HG03060 (cell line): Measurements from ENCODE around the gene LEP.
"Not testable (repeated sequence)": the region's sequence is repeated elsewhere in the genome, so short reads cannot be mapped to it uniquely, and the experiment has no call there.

Experiments
- ATAC-seq: cut with Tn5 transposase; IDR thresholded peaks from one replicate; pipeline ENCODE4 v1.9.1; 2021; ENCODE audit warnings: low read depth, moderate number of reproducible peaks; ENCODE audit not compliant: unreplicated experiment

Gene LEP

DNA sequence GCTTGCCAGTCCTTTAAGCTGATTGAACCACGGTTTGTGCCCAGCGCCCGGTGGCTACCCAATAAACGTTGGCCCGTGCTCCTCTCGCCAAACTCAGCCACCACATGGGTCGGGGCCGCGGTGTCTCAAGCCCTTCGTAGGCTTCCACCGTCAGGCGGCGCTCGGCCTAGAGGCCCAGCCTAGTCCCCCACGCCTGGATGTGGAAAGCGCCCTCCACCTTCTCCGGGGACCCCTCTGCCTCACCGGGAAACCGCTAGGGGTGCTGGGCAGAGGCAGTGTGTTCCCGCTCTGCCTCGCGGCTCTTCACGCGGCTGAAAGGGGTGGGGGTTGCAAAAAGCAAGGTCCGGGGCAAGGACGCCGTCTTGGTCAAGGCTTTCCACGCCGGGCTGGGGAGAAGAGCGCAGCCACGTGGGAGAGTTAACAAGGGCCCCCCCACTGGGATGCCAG is 29.8 kb downstream of the LEP start:
- ATAC-seq, result no peak

DNA sequence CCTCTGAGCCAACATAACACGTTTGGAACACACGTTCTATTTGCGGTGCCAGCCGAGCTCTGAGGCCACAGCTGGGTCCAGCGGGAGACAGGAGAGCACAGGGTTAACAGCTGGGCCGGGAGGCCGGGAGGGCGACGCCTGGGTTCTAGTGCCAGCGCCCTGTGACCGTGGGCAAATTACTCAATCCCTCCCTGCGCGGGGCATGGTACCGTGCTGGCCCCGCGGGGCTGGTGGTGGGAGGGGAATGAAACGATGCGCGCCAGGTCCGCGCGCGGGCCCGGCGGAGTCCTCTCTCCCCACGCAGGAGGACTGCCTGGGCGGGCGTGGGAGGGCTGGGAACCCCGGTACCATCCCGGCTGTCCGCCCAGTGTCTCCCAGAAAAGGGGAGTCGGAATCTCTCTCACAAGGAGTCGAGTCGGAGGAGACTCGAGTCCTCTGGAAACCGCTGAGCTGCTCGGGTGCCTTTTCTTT is 30.4 kb downstream of the LEP start:
- no peak for ATAC-seq

DNA sequence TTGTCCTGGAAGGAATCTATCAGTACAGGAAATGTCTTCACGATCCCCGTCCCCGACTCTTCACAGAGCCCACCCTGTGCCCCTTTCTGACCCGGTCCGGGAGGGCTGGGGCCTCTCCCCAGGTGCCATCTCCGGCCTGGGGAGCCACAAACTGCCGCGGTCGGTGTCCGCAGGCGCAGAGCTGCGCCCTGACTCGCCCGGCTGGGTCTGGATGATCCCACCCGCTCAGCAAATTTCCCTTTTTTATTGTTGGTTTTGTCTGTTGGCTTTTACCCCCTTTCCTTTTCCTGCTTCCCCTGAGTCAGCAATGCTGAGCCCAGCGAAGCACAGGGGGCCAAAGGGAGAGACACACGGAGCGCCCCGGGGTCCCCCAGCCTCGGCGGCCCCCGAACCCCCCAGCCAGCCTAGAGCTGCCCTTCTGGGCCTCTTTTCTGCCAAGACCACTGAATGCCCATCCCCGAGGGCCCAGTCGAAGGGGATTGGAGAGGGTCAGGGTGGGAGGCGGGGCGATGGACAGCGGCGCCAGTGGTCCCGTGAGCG is 30.9 kb downstream of the LEP start:
- no peak for ATAC-seq

DNA sequence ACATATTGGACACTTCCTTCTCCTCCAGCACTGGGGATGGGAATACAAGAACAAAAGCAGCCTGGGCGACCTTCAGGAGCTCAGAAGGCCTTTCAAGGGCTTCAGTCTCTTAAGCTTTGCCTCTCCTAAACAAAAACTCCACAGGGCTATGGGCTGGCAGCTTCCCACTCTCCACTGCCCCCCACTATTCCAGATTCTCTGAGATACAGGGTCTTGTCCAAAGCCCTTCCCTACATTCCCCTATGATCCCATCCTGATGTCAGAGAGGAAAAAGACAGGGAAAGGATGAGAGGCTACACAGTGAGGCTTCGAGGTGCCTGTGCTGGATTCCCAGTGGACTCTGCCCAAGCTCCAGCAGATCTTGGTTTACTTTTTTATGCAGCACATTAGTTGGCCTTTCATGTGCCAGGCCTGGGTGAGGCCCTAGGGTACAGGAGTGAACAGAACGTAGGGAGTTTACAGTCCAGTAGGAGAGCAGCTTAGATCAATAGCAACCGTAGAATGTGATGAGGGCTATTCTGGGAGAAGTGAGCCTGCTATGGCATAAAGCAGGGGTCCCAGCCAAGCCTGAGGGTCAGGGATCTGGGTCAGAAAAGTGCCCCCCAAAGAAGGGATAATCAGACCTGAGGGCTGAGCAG is 33.3 kb downstream of the LEP start:
- no peak for ATAC-seq

DNA sequence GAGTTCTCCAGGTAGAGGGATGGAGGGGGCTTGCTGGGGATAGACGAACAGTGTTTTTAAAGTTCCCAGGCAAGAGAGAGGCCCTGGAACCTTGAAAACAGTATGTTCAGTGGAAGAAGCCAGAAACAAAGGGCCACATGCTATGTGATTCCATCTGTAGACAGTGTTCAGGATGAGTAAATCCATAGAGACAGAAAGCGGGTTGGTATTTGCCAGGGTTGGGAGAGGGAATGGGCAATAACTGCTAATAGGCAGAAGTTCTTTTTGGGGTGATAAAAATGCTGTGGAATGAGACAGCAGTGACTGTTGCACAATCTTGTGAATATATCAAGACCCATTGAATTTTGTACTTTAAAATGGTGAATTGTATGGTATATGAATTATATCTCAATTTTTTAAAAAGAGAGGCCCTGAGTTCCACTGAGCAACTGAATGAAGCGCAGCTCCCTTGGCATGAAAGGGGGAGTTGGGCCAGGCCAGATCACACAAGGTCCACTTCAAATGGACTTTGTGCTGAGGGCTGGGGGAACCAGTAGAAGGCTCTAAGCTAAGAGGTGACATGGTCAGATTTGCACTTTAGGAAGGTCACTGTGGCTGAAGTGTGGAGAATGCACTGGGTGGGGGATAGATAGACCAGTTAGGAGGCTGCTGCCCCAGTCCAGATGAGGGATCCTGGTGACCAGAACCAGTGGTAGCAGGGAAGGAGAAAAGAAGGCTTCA is 34.0 kb downstream of the LEP start:
- no peak for ATAC-seq

DNA sequence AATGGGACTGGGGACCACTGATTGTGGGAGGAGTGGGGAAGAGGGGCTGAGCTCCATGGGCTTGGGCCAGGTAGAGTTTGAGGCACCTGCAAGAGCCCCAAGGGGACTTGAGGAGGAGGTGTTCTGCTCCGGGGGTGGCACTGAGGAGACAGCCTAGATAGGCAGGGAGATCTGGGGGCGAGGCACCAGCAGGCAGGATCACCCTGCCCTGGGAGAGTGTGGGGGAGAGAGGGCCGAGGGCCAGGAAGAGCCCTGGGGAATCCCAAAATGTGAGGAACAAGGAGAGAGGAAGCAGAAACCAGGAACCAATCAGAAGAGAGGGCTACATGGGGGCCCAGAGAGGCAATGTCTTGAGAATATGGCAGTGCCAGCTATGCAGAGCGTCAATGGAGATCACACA is 34.6 kb downstream of the LEP start:
- no peak for ATAC-seq

DNA sequence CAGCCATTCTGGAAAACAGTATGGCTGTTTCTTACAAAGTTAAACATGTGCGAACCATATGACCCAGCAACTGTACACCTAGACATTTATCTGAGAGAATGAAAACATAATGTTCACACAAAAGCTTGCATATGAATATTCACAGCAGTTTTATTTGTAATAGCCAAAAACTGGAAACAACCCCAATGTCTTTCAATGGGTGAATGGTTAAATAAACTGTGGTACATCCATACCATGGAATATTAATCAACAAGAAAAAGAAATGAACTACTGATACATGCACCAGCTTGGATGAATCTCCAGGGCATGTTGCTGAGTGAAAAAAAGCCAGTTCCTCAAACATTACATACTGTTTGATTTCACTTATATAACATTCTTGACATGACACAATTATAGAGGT is 37.3 kb downstream of the LEP start:
- ATAC-seq, result no peak

DNA sequence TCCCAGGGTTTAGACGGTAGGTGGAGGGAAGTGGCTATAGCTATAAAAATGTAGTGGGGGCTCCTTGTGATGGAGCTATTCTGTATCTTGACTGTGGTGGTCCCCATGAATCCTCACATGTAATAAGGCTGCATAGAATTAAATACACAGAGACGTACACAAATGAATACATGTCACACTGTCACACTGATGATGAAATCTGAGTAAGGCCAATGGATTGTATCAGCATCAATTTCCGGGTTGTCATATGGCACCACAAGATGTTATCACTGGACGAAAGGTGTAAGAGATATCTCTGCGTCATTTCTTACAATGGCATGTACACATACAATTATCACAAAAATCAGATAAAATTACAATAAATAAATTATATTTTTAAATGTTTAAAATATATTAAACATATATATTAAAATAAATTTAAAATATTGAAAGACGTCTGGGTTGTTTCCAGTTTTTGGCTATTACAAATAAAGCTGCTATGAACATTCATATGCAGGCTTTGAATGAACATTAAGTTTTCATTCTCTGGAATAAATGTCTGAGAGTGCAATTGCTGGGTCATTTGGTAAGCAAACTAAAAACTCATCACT is 38.1 kb downstream of the LEP start:
- no peak for ATAC-seq

DNA sequence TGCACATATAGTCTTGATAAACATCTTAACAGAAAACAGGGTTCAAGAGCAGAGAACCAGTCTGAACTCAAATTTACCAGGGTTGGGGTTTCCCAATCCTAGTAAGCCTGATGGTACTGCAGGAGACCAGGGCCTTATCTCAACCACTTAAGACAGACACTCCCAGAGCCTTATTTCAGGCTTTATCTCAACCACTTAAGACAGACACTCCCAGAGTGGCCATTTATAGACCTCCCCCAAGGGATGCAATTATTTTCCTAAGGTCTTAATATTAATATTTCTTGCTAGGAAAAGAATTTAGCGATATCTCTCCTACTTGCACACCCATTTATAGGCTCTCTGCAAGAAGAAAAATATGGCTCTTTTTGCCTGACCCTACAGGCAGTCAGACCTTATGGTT is 39.4 kb downstream of the LEP start:
- not testable (repeated sequence) for ATAC-seq

DNA sequence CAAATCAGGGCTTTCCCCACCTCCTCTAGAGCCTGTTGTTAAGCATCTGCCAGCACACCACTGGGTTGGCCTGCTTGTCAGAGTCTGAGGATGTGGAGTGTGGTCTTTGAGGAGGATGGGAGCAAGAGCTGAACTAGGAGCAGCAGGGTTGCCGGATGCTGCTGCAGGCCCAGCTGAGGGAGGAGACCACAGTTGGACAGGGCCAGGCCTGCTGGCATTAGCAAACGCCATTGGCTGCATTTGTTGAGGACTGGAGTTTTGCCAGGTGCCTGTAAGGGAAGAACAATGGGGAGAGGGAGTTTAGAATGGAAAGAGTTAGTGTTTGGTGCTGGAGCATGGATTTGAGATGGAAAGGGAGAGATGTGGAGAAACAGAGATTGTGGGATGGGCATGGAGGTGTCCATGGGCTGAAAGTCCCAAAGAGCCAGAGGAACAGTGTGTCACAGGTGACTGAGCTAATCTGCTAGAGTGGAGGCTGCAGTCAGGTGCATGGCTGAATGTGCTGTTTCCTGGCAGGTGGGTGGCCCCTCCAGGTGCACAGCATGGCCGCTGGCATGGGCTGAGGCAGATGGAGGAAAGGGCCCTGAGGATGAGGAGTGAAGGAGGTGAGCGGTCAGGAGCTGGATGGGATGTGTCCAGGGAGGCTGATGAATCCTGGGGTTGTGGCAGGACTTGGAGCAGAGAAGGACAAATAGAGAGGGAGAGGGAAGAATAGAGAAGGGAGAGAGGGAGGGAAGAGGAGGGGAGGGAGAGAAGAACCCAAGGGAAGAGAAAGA is 40.7 kb downstream of the LEP start:
- no peak for ATAC-seq

DNA sequence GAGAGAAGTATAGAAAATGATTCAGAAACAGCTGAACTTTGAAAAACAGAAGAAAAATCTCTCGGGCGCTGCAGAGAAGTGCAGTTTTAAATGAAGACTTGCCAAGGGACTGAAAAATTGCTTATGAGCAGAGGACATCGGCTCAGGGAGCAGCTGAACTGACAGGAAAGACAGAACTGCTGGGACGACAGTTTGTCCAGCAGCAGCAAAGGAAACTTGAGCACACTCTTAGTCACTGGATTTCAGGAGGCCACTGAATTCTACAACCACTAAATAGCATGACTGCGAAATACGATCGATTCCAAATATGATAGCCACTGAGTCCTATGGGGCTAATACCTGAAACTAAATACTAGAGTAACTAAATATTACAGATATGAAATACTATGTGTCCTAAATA is 43.0 kb downstream of the LEP start:
- ATAC-seq, result no peak

DNA sequence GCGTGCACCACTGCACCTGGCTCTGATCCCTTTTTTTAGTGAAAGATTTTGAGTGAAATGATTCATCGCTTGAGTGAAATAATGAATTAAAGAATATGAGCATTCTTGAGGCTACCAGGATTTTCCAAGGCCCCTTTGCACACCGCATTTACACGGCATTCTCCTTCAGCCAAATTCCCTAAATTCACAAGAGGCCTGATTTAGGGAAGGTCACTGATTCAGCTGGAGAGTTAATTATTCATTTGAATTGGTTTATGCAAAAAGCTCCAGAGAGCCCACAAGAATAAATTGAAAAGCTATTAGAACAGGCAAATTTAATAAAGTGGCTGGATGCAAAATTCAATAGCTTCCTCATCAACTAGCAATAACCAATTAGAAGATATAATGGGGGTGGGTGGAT is 46.5 kb downstream of the LEP start:
- ATAC-seq, result no peak

DNA sequence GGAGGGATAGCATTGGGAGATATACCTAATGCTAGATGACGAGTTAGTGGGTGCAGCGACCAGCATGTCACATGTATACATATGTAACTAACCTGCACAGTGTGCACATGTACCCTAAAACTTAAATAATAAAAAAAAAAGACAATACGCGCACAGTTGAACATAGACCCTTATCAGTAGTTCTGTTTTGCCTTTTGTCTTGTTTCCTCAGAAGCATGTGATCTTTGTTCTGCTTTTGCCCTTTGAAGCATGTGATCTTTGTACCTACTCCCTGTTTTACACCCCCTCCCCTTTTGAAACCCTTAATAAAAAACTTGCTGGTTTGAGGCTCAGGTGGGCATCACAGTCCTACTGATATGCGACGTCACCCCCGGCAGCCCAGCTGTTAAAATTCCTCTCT is 56.9 kb downstream of the LEP start:
- ATAC-seq, result not testable (repeated sequence)

DNA sequence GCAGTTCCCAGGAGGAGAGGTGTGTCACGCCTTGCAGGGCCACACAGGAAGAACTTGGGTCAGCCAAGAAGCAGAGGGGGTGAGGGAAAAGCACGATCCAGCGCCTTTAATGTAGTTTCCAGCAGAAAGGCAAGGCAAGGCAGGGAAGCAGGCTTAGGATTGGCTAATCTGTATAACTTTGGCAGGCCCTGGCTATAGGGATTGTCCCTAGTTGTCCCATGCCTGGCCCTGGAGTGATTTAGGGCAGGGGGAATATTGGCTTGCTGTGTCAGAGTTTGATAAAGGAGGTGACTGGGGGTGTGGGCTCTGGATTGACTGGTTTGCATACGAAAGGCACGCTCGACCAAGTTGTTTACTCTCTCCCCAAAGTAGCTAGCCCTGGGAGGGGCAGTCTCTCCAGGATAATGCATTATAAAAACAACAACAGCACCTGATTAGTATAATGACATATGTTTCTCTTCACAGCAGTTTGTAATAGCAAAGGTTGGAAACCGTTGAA is 58.1 kb downstream of the LEP start:
- no peak for ATAC-seq

DNA sequence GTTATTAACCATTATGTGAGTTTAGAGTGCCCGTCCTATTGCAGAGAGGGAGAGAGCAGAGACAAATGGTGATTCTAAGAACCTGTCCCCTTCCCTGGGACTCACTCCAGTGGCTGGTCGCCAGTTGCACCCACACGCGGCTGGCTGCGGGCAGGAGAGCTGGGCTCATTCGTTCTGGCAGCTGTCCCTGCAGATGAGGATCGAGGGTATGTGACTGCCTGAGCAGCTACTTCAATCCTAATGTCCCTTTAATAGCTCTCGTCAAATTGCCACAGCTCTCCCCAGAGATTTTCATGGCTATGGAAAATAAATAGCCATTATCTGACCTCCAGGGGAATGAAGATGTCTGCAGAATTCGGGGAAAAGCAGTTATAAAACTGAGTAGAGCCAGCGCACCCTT is 61.1 kb downstream of the LEP start:
- no peak for ATAC-seq

DNA sequence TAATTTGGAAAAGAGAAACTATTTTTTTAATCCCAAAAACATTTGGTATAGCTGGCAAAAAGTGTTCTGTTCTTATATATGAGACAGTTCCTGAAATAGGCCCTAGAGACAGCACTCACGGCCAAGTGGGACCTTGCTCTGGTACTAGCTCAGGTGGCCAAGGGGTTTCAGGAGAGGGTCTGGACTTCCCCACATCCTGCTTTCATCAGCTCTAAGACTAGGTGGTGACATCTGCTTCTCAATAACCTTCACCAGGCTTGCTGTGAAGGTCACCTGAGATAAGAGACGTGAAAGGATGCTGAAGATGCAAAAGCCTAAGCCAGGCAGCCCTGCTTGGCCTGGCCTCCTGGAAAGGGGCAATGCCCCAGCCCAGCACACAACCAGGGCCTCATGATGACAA is 62.1 kb downstream of the LEP start:
- ATAC-seq, result no peak

DNA sequence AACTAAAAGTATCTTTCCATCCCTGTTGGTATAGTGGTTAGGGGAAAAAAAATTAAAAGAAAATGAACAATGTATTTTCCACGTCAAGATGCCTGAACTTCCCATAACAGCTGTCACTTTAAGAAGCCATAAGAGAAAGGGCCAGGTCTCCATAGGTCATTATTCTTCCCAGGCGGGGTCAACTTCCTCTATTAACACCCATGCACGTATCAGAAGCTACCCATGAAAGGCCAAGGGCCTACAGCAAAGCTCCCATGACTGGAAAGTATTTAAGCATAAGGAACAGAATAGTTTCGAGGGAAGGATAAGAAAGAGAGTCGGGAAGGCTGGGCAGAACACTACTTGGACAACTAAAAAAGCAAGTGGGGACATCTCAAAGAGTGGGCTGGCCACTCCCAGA is 62.6 kb downstream of the LEP start:
- ATAC-seq, result no peak

DNA sequence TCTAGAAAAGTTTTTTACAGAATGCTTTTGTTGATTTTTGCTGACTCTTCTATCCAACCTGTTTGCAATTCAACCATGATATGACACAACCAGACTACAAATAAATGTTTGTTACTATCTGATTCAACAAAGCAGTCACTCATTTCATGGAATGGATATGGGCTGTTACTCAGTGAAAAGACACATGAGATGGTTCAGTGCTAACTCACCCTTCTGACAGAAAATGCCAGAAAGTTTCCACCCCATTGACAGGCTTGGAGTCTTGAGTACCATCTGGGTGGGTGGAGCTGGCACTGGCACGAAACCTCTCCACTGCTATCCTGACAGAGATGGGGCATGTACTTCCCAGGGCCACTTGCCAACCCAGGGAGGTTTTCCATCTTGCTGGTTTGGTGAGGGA is 63.1 kb downstream of the LEP start:
- ATAC-seq, result no peak

DNA sequence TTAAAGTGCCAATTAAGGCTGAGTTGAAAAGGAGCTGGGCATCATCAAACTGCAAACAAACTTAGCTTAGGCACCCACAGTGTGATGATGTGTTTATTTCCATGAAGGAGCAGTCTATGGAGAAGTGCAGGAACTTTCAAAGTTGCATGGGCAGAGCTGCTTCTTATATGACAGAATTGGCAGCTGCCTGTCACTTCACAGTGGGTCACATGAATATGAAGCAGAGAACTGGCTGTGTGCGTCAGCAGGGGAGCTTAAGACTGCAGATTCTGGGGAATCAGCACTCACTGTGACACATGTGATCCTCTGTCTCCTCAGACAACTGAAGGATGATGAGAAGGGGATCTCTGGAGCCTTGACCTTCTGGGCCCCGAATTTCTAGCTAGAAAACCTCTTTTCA is 66.0 kb downstream of the LEP start:
- ATAC-seq, result no peak
